Forelimb muscle (tissue), 1 donor: Measurements from ENCODE around the gene PRPF8. TPM values are rescaled to one million over a fixed set of nuclear protein-coding genes. Genes with fewer than 3 reads are reported as not detected.

Experiments used
- DNase-seq: peaks from one replicate; pipeline ENCODE4 v3.0.0-alpha.2; 2013; ENCODE audit warnings: low read depth
- polyA plus RNA-seq: library from polyadenylated mRNA; unstranded; fragments of 120-200 nt; gene quantifications from one replicate; pipeline ENCODE4 v1.2.1, GENCODE V29; 2013; ENCODE audit not compliant: insufficient read length

Gene PRPF8
- polyA plus RNA-seq, 1 donor, result 161 TPM

- no peak for DNase-seq
These were observed 57.3 kb downstream of the PRPF8 start for GRCh38 chr17:1627182-1627981.

- DNase-seq, result no peak
These were observed 58.3 kb downstream of the PRPF8 start for GRCh38 chr17:1626333-1626732.

- DNase-seq, result no peak
These were observed 59.1 kb downstream of the PRPF8 start for GRCh38 chr17:1625581-1625980.

- DNase-seq, result no peak
These were observed 59.6 kb downstream of the PRPF8 start for GRCh38 chr17:1625053-1625452.

GRCh38 chr17:1624650-1625049, 60.0 kb downstream of the PRPF8 start:
- no peak for DNase-seq

GRCh38 chr17:1623057-1623630, 61.5 kb downstream of the PRPF8 start:
- DNase-seq, result no peak

- DNase-seq, result no peak
These were observed 63.3 kb downstream of the PRPF8 start for GRCh38 chr17:1621273-1621954.

GRCh38 chr17:1620486-1620885, 64.2 kb downstream of the PRPF8 start:
- no peak for DNase-seq

GRCh38 chr17:1617620-1618174, 67.0 kb downstream of the PRPF8 start:
- DNase-seq, result no peak

GRCh38 chr17:1616101-1616500, 68.6 kb downstream of the PRPF8 start:
- DNase-seq, result no peak

GRCh38 chr17:1612400-1612799, 72.3 kb downstream of the PRPF8 start:
- no peak for DNase-seq

- no peak for DNase-seq
These were observed 73.0 kb downstream of the PRPF8 start for GRCh38 chr17:1611715-1612114.

GRCh38 chr17:1608676-1609075, 76.0 kb downstream of the PRPF8 start:
- no peak for DNase-seq

GRCh38 chr17:1607971-1608320, 76.7 kb downstream of the PRPF8 start:
- no peak for DNase-seq

- no peak for DNase-seq
These were observed 78.2 kb downstream of the PRPF8 start for GRCh38 chr17:1606352-1606985.

GRCh38 chr17:1605681-1606351, 78.9 kb downstream of the PRPF8 start:
- no peak for DNase-seq

- no peak for DNase-seq
These were observed 79.7 kb downstream of the PRPF8 start for GRCh38 chr17:1604831-1605528.

- DNase-seq, result no peak
These were observed 83.1 kb downstream of the PRPF8 start for GRCh38 chr17:1601571-1601970.
